GM12892 (cell line): ENCODE measurements around the gene BCL7A.

Source experiments
- POLR2A ChIP-seq: IDR thresholded peaks from 2 replicates; pipeline ENCODE4 v1.6.1; 2011; ENCODE audit warnings: low read depth, low read length, control low read depth
- POLR2AphosphoS5 ChIP-seq: IDR thresholded peaks from 2 replicates; pipeline ENCODE4 v1.6.1; 2011; ENCODE audit warnings: low read depth, low read length, control low read depth
- TAF1 ChIP-seq: IDR thresholded peaks from 2 replicates; pipeline ENCODE4 v1.6.1; 2011; ENCODE audit warnings: low read depth, mild to moderate bottlenecking, control low read depth, low read length, borderline replicate concordance

- TF ChIP-seq POLR2A, result no peak
- TF ChIP-seq TAF1, result no peak
- TF ChIP-seq POLR2AphosphoS5, result no peak
These were observed 75.9 kb downstream of the BCL7A start for GRCh38 chr12:122097584-122097926.
